DOHH2 (cell line): ENCODE data around the gene HOXB13.

Experiments used
- CTCF ChIP-seq: fragments of 200-600 bp; sonication (generic); IDR thresholded peaks from one replicate; pipeline ENCODE4 v1.5.1; 2014; ENCODE audit warnings: antibody characterized with exemption, mild to moderate bottlenecking, low read depth, low read length; ENCODE audit not compliant: poor library complexity, severe bottlenecking
- EZH2phosphoT487 ChIP-seq: fragments of 200-600 bp; sonication (generic); IDR thresholded peaks from 2 replicates; pipeline ENCODE4 v1.6.1; 2017; ENCODE audit warnings: borderline replicate concordance, mild to moderate bottlenecking, antibody characterized with exemption, low read length, moderate library complexity, mixed read lengths

GRCh38 chr17:48751172-48751571, 22.6 kb upstream of the HOXB13 start:
- TF ChIP-seq EZH2phosphoT487 = no peak
- TF ChIP-seq CTCF = no peak
